GM19397 (cell line): Measurements from ENCODE around the gene RPL22L1.
"Not testable (repeated sequence)": the region's sequence is repeated elsewhere in the genome, so short reads cannot be mapped to it uniquely, and the experiment has no call there.

ENCODE experiments used
- ATAC-seq: cut with Tn5 transposase; IDR thresholded peaks from one replicate; pipeline ENCODE4 v1.9.1; 2021; ENCODE audit warnings: mild to moderate bottlenecking, moderate library complexity; ENCODE audit not compliant: unreplicated experiment

The RPL22L1 gene

GRCh38 chr3:170869645-170870593 lies at the start of gene RPL22L1:
RPL22L1 (minus strand) TSS chr3:170870195; CDS start chr3:170870167, 28 bp downstream.
- peak; percentile 96 for ATAC-seq

GRCh38 chr3:170918715-170919114 lies 48.7 kb upstream of the RPL22L1 start:
- no peak for ATAC-seq

- ATAC-seq: no peak
These were observed 44.7 kb upstream of the RPL22L1 start for GRCh38 chr3:170914690-170915089.

- ATAC-seq: no peak
These were observed 44.2 kb upstream of the RPL22L1 start for GRCh38 chr3:170914212-170914611.

- ATAC-seq: no peak
These were observed 41.1 kb upstream of the RPL22L1 start for GRCh38 chr3:170911051-170911450.

- ATAC-seq: no peak
These were observed 40.5 kb upstream of the RPL22L1 start for GRCh38 chr3:170910542-170910941.

GRCh38 chr3:170909129-170909903 lies 39.3 kb upstream of the RPL22L1 start:
- ATAC-seq: no peak

GRCh38 chr3:170908235-170909116 lies 38.5 kb upstream of the RPL22L1 start, which contains the start of gene EIF5A2:
EIF5A2 (minus strand) TSS chr3:170908637; CDS start chr3:170907806, 831 bp downstream.
- ATAC-seq: peak; percentile 89

- ATAC-seq: no peak
These were observed 37.7 kb upstream of the RPL22L1 start for GRCh38 chr3:170907637-170908234.

- ATAC-seq: no peak
These were observed 35.9 kb upstream of the RPL22L1 start for GRCh38 chr3:170905862-170906261.

- no peak for ATAC-seq
These were observed 33.1 kb upstream of the RPL22L1 start for GRCh38 chr3:170903123-170903522.

- no peak for ATAC-seq
These were observed 29.5 kb upstream of the RPL22L1 start for GRCh38 chr3:170899455-170899854.

GRCh38 chr3:170897978-170898377 lies 28.0 kb upstream of the RPL22L1 start:
- ATAC-seq: no peak

GRCh38 chr3:170897199-170897598 lies 27.2 kb upstream of the RPL22L1 start:
- ATAC-seq: not testable (repeated sequence)

GRCh38 chr3:170896781-170897180 lies 26.8 kb upstream of the RPL22L1 start:
- ATAC-seq: no peak

GRCh38 chr3:170896333-170896732 lies 26.3 kb upstream of the RPL22L1 start:
- not testable (repeated sequence) for ATAC-seq

GRCh38 chr3:170893895-170894294 lies 23.9 kb upstream of the RPL22L1 start:
- no peak for ATAC-seq

GRCh38 chr3:170889630-170890029 lies 19.6 kb upstream of the RPL22L1 start:
- no peak for ATAC-seq

GRCh38 chr3:170889132-170889531 lies 19.1 kb upstream of the RPL22L1 start:
- ATAC-seq: no peak
